GM21825 (cell line): Measurements from ENCODE around the gene TMEM94.

ENCODE experiments used
- ATAC-seq: cut with Tn5 transposase; IDR thresholded peaks from one replicate; pipeline ENCODE4 v1.9.1; 2021; ENCODE audit warnings: mild to moderate bottlenecking, moderate library complexity; ENCODE audit not compliant: unreplicated experiment

Gene TMEM94

DNA sequence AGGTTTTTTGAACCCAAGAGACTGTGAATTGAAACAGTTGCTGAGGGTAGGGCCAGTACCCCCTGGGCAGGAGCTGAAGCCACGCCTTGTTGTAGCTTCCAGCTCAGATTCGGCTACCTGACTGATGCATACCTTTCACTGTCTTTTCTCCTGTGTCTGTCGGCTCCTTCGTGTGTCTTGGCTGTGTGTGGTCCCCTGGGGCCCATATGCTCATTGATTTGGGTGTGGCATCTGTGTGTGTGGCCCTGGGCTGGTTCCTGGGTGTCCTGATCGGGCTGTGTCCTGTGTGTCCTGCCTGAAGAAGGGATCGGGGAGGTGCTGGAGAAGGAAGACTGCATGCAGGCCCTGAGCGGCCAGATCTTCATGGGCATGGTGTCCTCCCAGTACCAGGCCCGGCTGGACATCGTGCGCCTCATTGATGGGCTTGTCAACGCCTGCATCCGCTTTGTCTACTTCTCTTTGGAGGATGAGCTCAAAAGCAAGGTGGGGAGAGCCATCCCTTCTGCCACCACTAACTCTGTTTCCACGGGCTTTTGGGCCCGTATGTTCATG is 38.0 kb downstream of the TMEM94 start:
- ATAC-seq, result no peak

DNA sequence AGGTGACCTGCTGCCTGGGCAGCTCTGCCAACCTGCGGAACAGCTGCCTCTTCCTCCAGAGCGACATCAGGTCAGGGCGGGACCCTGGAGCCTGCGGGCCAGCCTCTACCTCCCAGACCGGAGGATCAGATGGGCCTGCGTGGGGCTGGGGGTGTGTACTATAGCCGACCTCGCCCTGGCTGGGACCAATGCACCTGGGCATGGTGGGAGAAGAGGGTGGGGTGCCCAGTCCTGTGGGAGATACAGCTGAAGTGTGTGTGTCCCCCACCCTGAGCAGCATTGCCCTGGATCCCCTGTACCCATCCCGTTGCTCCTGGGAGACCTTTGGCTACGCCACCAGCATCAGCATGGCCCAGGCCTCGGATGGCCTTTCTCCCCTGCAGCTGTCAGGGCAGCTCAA is 39.6 kb downstream of the TMEM94 start:
- no peak for ATAC-seq

DNA sequence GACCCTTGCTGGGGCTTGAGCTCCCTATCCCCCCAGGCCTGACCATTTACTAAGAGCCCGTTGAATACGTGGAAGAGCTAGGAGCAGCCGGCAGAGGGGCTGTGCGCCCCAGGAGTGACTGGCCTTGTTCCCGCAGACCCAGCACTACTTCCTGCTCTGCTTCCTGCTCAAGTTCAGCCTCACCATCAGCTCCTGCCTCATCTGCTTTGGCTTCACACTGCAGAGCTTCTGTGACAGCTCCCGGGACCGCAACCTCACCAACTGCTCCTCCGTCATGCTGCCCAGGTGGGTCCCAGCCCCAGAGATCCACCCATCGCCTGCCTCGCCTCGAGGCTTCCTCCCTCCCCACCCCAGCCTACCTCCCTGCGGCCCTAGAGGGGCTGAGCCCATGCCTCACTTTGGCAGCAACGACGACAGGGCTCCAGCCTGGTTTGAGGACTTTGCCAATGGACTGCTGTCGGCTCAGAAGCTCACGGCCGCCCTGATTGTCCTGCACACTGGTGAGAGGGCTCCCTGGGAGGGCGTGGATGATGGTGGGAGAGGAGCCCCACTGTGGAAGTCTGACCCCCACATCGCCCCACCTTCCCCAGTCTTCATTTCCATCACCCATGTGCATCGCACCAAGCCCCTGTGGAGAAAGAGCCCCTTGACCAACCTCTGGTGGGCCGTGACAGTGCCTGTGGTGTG is 41.7 kb downstream of the TMEM94 start:
- ATAC-seq, result no peak

DNA sequence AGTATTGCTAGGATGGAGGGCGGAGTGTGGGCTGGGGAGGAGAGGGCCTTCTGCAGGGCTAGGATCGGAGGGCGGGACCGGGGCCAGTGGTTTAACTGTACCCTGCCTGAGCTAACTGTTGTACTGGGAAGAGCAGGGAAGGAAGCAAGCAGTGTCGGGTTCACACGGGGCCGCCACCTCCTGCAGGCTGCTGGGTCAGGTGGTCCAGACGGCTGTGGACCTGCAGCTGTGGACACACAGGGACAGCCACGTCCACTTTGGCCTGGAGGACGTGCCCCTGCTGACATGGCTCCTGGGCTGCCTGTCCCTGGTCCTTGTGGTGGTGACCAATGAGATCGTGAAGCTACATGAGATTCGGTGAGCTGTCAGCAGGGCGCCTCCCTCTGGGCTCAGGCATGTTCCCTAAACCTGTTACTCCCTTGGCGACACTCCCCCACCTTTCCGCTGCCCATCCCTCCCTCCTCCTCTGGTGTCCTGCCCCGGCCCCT is 42.3 kb downstream of the TMEM94 start:
- ATAC-seq, result no peak

DNA sequence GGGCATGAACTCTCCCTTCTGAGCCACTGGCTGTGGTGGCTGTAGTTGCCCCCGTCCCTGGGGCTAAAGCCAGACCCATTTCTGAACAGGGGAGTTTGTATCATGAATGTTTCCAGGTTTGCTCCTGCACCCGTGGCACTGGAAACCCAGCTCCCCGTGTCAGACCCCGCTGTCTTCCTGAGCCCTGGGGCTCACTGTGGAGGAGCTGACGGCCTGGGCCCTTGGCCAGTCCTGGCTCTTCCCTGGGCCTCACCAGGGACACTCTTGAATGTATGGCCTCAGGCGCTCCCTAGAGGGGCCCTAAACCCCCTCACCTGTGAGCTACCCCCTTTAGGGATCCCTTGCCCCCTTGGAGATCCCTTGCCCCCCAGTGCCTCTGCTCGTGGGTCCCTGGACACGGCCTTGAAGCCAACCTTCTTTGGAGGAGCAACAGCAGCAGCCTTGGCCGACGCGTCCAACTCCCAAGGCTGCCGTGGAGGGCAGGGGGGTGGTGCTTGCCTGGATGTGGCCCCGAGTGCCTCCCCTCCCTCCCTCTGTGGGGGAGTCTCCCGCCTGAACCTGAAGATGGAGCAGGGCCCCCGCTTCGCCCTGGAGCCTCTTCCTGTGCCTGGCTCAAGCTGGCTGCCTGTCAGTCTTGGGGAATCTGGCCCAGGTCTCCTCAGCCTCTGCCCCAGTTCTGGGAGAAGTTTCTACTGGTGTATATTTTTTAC is 43.0 kb downstream of the TMEM94 start:
- no peak for ATAC-seq

DNA sequence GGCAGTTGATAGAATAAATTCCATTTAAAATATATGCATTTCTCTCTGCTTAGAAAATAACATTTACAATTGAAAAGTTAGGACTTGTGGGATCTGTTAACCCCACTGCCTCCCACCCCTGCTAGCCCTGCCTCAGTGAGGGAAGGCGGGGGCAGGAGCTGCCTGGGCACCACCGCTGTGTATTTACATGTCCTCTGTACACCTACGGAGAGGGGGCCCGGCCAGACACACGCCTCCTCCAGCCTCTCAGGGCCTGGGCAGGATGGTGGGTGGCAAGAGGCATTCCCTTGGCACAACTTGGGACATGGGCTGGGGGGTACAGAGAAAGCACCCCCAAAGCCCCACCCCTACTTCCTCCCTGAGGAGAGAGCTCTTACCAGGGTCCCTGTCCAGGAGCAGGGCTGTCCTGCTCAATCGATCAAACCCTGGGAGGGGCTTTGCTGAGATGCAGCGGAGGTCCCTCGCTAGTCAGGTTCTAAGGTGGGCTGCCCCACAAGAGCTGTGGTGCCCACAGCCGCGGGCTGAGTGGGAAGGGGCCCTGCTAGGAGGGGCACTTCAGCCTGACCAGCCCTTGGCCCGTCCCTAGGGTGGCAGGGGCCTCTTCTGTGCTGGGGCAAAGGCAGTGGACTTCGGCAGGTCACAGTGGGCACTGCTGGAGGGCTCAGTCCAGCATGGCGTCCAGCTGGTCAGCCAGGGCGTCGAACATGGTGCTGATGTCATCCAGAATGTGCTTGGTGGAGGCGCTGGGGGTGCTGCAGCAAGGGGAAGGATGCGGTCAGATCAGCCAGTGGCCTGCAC is 44.2 kb downstream of the TMEM94 start:
- ATAC-seq, result no peak

DNA sequence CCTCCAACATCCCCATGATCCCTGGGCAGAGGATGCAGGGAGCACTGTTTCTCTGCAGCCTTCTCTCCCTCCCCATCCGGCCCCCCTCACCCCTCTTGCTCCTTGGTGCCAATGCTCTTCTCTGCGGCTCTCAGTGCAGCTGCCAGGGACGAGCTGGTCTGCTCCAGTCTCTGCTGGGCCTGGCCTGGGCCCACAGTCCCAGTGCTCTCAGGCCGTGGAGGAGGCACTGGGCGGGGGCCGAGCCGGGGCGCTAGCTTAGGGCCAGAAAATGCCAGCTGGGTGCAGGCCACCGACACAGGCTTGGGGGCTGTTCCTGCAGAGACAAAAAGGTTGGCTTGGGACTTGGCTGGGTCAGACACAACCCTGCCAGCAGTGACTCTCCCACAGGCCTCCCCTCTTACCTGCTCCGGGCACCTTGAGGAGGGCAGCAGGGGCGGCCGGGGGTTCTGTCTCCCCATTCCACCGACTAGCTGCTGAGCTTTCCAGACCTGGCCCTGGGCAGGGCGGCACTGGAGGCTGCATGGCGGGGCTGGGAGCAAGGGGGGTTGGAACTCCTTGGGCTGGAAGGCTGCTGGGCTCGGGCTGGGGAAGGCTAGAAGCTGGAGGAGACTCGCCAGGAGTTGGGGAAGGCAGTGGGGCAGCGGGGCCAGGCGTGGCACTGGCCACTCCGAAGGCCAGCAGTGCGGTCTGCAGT is 45.1 kb downstream of the TMEM94 start:
- ATAC-seq, result no peak

DNA sequence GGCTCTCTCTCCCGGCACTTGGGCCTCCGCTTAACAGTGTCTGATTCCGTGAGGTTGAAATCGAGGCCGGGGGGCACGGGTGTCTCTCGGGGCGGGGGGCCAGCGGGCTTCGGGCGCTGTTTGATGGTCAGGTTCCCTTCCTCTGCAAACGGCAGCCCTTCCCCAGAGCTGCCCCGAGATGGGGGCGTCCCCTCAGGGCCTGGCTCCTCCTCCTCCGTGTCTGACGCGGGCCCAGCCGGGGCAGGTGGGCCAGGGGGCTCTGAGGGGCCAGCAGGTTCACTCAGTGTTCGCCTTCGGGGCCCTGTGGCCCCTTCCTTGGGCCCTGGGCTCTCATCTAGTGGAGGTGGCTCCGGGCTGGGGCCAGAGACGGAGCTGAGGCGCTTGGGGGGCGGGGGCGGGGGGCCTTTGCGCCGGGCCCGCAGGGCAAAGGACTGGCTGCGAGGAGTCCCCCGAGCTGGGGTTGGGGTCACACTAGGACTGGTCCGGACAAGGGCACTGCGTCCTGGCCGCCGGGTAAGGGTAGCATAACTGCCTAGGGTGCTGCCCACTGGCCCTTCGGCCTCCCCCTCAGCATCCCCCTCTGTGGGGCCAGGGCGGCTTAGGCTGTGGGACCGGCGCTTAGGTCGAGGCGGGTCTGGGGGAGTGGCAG is 45.8 kb downstream of the TMEM94 start:
- ATAC-seq, result no peak

DNA sequence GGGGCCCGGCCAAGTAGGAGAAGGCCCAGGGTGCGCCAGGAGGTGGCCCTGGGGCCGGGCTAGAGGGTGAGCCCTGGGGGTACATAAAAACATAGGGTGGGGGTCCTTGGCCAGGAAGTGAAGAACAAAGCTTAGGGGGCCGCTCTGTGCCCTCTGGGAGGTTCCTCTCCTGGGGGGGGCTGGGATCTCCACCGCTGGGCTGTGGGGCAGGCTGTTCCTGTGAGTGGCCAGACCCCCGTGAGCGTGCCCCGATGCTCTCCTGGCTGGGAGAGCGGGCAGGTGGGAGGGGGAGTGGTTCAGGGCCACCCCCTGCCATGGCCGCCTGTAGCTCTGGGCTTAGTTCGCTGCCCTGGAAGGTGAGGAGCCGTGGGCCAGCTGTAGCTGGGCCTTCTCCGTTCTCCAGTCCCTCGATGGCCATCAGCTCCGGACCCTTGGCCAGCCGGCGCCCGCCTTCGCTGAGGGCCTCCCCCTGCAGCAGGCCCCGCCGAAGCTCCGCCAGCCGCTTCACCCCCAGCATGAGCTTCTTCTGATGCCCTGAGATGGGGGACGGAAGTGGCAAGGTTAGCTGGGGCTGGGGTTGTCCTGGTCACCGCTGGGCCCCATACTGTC is 46.4 kb downstream of the TMEM94 start:
- ATAC-seq, result no peak

DNA sequence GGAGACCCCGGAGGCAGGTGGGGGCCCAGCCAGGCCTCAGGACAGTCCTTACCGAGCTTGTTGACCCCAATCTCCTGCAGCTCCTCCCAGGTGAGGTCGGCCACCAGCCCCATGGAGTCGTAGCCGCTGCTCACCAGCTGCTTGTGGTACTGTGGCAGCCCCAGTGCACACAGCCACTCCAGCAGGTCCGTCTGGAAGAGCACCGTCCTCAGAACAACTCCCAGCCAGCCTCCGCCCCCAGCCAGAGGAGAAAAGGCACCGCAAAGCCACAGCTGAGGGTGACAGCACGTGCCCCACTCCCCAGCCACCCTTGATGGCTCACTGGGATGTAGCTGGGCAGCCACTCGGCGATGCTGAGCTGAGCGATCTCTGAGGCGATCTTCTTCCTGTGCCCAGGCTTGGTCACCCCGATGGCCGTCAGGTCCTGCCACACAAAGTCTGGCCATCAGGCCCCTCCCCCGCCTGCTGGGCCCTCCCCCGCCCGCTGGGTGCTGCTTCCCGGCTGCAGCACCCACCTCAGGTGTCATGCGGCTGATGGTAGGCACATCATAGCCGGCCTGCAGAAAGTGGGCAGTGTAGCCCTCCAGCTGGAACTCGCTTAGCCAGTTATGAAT is 47.0 kb downstream of the TMEM94 start:
- ATAC-seq, result no peak

DNA sequence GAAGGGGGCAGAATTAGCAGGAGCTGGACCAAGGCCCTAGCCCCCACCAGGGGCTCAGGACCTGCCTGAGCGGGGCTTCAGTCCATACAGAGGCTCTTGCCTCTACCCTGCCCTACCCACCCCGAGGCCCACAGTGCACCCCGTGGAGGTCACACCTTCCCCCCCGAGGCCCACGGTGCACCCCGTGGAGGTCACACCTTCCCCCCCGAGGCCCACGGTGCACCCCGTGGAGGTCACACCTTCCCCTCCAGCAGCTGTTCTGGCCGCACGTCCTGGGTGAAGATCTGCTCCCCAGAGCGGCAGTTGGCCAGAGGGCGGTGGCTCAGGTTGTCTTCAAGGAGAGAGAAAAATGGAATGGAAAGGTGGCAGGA is 47.5 kb downstream of the TMEM94 start:
- no peak for ATAC-seq

DNA sequence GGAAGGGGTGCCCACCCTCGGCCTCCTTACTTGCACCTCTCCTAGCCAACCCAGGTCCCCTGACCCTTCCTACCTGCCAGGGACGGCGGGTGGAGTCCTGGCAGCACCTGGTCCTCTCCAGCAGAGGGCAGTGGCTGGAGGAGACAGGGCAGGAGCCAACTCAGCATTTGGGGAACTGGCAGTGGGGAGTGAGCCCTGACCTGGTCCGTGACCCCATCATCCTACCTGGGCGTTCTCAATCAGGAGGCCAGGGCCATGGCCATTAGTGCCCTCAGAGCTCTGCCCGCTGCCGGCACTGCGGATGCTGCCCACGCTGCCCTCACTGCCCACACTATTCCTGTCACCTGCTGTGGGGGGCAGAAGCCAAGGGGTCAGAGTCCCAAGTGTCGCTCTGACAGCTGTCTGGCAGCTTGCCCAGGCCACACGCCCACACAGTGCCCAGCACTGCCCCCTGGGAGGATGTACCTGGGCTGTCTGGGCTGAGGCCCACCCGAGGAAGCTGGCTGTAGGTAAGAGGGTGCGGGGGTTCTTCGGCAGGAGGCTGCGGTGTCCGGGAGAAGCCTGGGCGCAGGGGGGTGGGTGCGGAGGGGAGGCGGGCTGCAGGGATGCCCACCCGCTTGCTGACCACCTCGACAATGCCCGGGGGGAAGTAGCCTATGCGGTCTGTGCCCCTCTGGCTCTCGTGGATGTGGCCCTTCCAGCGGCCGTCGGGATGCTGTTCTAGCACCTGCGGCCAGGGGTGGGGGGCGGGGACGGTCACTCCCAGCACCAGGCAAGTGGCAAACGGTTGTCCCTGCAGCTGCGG is 48.1 kb downstream of the TMEM94 start:
- no peak for ATAC-seq

DNA sequence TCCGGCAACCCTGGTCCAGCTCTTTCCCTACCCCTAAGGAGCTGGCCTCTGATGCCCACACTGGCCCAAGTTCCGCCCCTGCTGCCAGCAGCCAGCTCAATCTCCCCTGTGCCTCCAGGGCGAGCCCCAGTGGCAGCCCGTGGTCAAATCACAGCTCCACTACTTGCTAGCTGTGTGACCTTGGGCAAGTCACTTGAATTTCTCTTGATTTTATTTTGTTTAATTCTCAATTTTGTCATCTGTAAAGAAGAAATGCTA is 48.6 kb downstream of the TMEM94 start:
- ATAC-seq, result no peak

DNA sequence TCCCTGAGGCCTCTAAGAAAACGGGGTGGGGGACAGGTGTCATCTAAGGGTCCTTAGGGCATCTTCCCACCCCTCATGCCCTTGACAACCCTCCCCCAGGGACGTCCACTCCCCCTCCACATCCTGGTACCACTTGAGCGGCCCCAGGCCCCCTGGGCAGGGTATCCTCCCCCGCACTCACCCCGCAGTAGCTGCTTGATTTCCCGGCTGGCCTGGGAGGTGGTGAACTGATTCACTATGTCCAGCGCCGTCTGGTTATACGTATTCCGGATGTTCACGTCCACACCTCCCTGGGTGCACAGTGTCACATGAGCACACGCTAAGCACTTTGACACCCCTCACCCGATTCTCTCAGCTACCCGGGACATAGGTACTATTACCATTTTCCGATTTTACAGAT is 49.2 kb downstream of the TMEM94 start:
- ATAC-seq, result no peak

DNA sequence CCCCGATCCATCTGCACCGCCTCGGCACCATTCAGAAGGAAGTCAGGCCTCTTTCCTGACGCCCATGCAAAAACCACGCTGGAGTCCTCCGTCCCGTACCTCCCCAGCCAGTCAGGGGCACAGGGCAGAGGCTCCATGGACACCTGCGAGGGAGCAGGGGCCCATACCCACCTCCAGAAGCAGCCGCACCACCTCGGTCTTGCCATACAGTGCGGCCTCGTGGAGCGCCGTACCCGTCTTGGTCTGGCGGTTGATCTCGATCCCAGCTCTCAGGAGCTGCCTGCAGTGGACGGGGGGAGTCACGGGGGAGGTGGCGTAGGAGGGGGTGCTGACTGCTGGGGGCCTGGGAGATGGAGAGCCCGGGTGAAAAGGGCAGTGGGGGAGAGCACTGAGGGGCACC is 49.7 kb downstream of the TMEM94 start:
- no peak for ATAC-seq

DNA sequence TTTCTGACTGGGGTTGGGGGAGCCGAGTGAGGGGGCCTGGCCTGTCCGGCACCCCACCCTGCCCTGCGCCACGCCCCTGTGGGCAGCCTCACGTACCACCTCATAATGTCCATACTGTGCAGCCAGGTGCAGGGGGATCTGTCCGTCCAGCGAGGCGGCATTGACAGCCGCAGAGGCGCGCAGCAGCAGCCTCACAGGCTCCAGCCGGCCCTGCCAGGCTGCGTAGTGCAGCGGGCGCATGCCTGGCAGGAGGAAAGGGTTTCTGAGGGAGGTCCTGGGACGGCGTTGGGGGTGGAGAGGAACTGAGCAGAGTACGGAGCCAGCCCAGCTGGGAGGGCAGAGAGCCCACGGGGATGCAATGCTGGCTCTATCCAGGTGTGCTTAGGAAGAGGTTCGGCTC is 50.5 kb downstream of the TMEM94 start:
- no peak for ATAC-seq

DNA sequence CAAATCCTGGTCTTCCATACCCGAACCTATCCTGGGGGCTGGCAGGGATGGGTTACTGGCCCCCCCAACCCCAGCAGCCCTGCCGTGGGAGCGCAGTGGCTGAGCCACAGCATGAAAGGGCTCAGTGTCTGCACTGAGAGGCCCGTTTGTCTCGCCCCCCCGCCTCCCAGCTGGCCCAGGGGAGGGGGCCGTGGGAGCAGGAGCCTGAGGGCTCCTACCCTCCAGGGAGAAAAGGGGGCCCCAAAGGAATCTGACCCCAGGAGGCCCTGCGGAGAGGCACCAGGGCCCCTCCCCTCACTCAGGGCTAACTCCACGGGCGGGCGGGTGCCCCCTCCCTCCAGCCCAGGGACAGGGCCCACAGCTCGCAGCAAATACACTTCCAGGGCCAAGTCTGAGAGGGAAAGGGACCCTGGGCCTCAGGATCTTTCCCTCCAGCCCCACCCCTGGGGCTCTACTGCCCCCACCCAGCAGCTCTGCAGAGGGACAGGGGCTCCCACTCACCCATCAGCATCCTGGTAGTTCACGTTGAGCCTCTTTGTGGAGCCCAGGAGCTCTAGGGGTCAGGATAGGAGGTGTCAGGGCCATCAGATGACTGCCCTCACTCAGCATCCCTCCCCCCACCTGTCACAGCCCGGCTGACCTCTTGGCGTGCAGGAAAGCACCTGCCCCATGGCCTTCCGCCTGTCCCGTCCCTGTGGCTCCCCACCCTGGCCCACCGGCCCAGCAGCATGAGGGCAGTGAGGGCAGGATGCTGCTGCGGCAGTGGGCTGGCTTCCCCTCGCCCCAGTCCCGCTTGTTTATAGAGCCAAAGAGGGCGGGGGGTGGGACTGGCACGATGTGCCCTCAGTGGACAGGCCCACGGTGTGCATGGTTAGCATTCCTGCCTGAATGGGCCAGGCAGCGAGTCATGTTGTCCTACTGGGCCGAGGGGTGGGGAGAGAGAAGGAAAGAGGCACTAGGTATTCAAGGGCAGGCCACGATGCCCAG is 51.6 kb downstream of the TMEM94 start:
- ATAC-seq, result no peak

DNA sequence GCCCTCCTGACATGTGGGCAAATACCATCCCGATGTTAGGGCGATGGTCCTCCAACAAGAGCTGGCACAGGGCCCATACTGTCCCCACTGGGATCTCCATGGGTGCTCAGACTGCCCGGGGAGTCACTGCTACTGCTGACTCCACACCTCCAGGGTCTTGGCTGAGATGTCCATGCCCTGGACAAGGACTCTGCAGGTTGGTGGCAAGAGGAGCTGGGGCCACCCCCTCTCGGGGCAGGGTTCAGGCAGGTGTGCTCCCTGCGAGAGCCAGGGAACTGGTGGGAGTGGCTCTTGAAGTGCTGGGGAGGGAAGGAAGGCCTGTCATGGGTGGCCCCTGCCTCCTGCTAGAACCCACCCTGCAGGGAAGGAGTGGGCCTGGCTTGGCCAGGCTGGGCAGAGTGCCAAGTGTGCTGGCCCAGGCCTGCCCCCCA is 52.5 kb downstream of the TMEM94 start:
- no peak for ATAC-seq
